Transverse colon (tissue), 4 donors: ENCODE results near the gene FOXL1.

Experiments
- POLR2A ChIP-seq: fragments of 450-650 bp; IDR thresholded peaks from one replicate; pipeline ENCODE4 v1.6.1; 2016; ENCODE audit warnings: antibody characterized with exemption, mild to moderate bottlenecking, moderate library complexity
- POLR2AphosphoS5 ChIP-seq, 3 donors: sonication (generic); formaldehyde crosslinking; IDR thresholded peaks; one replicate each; pipeline ENCODE4 v1.6.1; 2016; ENCODE audit warnings: antibody characterized with exemption in 3 of 3
- TF ChIP-seq, protein P1 (sequence below), 5 experiments: fragments of 200-600 bp in 3 of 5; fragments of 450-650 bp in 2 of 5; sonication (generic) in 3 of 5; IDR thresholded peaks; 1 replicate in 2 of 5; 2 replicates in 3 of 5; pipeline ENCODE4 v1.5.1; 2016 to 2017; ENCODE audit warnings: antibody characterized with exemption in 5 of 5, inconsistent platforms in 3 of 5, mild to moderate bottlenecking in 2 of 5, moderate library complexity in 1 of 5

DNA sequence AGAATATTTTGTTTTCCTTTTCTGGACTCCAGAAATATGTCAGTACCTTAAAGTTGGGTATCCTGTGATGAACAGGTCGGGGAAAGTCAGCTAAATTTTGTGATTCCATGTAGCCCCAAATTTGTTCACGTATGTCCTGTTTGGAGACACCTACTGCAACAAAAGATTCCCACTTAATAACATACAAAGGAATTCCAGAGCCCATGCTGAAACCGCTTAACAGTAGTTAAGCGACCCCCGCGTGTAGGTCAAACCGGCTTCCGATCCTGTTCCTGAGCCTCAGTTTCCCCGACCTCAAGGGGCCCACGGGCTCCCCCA is 23.8 kb upstream of the FOXL1 start:
- TF ChIP-seq, protein P1, sequence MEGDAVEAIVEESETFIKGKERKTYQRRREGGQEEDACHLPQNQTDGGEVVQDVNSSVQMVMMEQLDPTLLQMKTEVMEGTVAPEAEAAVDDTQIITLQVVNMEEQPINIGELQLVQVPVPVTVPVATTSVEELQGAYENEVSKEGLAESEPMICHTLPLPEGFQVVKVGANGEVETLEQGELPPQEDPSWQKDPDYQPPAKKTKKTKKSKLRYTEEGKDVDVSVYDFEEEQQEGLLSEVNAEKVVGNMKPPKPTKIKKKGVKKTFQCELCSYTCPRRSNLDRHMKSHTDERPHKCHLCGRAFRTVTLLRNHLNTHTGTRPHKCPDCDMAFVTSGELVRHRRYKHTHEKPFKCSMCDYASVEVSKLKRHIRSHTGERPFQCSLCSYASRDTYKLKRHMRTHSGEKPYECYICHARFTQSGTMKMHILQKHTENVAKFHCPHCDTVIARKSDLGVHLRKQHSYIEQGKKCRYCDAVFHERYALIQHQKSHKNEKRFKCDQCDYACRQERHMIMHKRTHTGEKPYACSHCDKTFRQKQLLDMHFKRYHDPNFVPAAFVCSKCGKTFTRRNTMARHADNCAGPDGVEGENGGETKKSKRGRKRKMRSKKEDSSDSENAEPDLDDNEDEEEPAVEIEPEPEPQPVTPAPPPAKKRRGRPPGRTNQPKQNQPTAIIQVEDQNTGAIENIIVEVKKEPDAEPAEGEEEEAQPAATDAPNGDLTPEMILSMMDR (IDR thresholded peaks at IDR 0.05) = no peak
- TF ChIP-seq POLR2A (no peak), POLR2AphosphoS5 (IDR thresholded peaks at IDR 0.05) (no peak)
